IMR-90 (cell line): ENCODE measurements around the gene HHIPL1.

Experiments
- BHLHE40 ChIP-seq: fragments of 150-350 bp; IDR thresholded peaks from 2 replicates; pipeline ENCODE4 v1.6.1; 2016; ENCODE audit warnings: mild to moderate bottlenecking, low read depth, low read length
- CEBPB ChIP-seq: IDR thresholded peaks from 2 replicates; pipeline ENCODE4 v1.6.1; 2012; ENCODE audit warnings: low read depth, low read length, improper control_type of control experiment
- CTCF ChIP-seq: conservative IDR thresholded peaks from 2 replicates; pipeline ENCODE4 v1.5.1; 2012; ENCODE audit warnings: mild to moderate bottlenecking, low read depth, low read length, improper control_type of control experiment
- FOS ChIP-seq: fragments of 150-350 bp; IDR thresholded peaks from 2 replicates; pipeline ENCODE4 v1.6.1; 2016; ENCODE audit warnings: low read depth, low read length
- MXI1 ChIP-seq: IDR thresholded peaks from 2 replicates; pipeline ENCODE4 v1.6.1; 2012; ENCODE audit warnings: low read depth, mild to moderate bottlenecking, low read length, moderate library complexity, borderline replicate concordance
- POLR2A ChIP-seq: IDR thresholded peaks from 2 replicates; pipeline ENCODE4 v1.6.1; 2012; ENCODE audit warnings: mild to moderate bottlenecking, low read depth, low read length
- RCOR1 ChIP-seq: IDR thresholded peaks from 2 replicates; pipeline ENCODE4 v1.6.1; 2012; ENCODE audit warnings: mild to moderate bottlenecking, low read length, improper control_type of control experiment; ENCODE audit not compliant: insufficient replicate concordance
- RFX5 ChIP-seq: IDR thresholded peaks from 2 replicates; pipeline ENCODE4 v1.8.0; 2012; ENCODE audit warnings: low read depth, mild to moderate bottlenecking, low read length, moderate library complexity
- USF2 ChIP-seq: fragments of 150-350 bp; IDR thresholded peaks from 2 replicates; pipeline ENCODE4 v1.6.1; 2017; ENCODE audit warnings: mild to moderate bottlenecking, antibody characterized with exemption, low read length, low read depth

- no peak for TF ChIP-seq MXI1
- TF ChIP-seq CTCF: no peak
- no peak for TF ChIP-seq POLR2A
- no peak for TF ChIP-seq FOS
- no peak for TF ChIP-seq CEBPB
- no peak for TF ChIP-seq USF2
- no peak for TF ChIP-seq BHLHE40
- no peak for TF ChIP-seq RFX5
- no peak for TF ChIP-seq RCOR1
Observed at GRCh38 chr14:99649643-99650042, 4.7 kb downstream of the HHIPL1 start.
